ENCODE data around the gene ZGPAT. TPM values are rescaled to one million over a fixed set of nuclear protein-coding genes. Genes with fewer than 3 reads are reported as not detected.
A peak's percentile ranks its signal among the peaks of the same experiment; 100 is the strongest.
"Not testable (repeated sequence)": the region's sequence is repeated elsewhere in the genome, so short reads cannot be mapped to it uniquely, and the experiment has no call there.

The ZGPAT gene
- polyA plus RNA-seq = 59.4 TPM

- H3K4me1 Mint-ChIP-seq = peaks cover 21 to 31% (median 23%) of the 10 kb centered on the region in 3 donors
- peaks cover 7% of the 10 kb centered on the region for H3K36me3 Mint-ChIP-seq
Observed at GRCh38 chr20:63707558-63708300, at the start of gene ZGPAT, which contains the start of gene ARFRP1. Gene ZGPAT (plus strand): TSS chr20:63708039. CDS start chr20:63708581, 542 bp downstream. Gene ARFRP1 (minus strand): TSS chr20:63707976. CDS start chr20:63707091, 885 bp downstream.

GRCh38 chr20:63658749-63659187 is 49.1 kb upstream of the ZGPAT start:
- Mint-ChIP-seq H3K36me3 (peaks cover 3% of the 10 kb centered on the region), H3K27me3 (peaks cover 3% of the 10 kb centered on the region)

More at GRCh38 chr20:63707558-63708300, at the start of gene ZGPAT, which contains the start of gene ARFRP1:
- peak within 1 kb of the TSS; percentile 78 to 95 (median 92) for H3K27ac Mint-ChIP-seq
- H3K4me3 Mint-ChIP-seq = peak within 1 kb of the TSS; percentile 85 to 92 (median 90)
- H3K9me3 Mint-ChIP-seq = peaks cover 0 to 3% (median 1%) of the 10 kb centered on the region in 3 donors
- H3K27me3 Mint-ChIP-seq = no peaks in the 10 kb centered on the region

GRCh38 chr20:63659370-63659769 is 48.5 kb upstream of the ZGPAT start:
- Mint-ChIP-seq H3K36me3 (peaks cover 3% of the 10 kb centered on the region), H3K4me1 (peaks cover 5 to 15% (median 9%) of the 10 kb centered on the region in 3 donors), H3K4me3 (peak overlapping the region; percentile 95 to 98 (median 97)), H3K9me3 (no peaks in the 10 kb centered on the region), H3K27ac (peak overlapping the region in 1 of 3 donors; percentile 31), H3K27me3 (no peaks in the 10 kb centered on the region)

More at GRCh38 chr20:63658749-63659187, 49.1 kb upstream of the ZGPAT start:
- peak overlapping the region in 2 of 3 donors; percentile 93 to 97 for H3K27ac Mint-ChIP-seq
- no peaks in the 10 kb centered on the region for H3K9me3 Mint-ChIP-seq
- peaks cover 8 to 19% (median 9%) of the 10 kb centered on the region in 3 donors for H3K4me1 Mint-ChIP-seq
- peak overlapping the region; percentile 95 to 98 (median 97) for H3K4me3 Mint-ChIP-seq

- Mint-ChIP-seq H3K4me1 (peaks cover 5 to 15% (median 9%) of the 10 kb centered on the region in 3 donors), H3K4me3 (peak overlapping the region in 3 of 4 donors; percentile 52 to 97 (median 74))
- H3K27ac Mint-ChIP-seq, H3K9me3 Mint-ChIP-seq, H3K27me3 Mint-ChIP-seq, H3K36me3 Mint-ChIP-seq: not testable (repeated sequence)
Observed at GRCh38 chr20:63660174-63660573, 47.7 kb upstream of the ZGPAT start.

GRCh38 chr20:63660622-63661021 is 47.2 kb upstream of the ZGPAT start:
- H3K27ac Mint-ChIP-seq = no peak overlapping the region
- H3K27me3 Mint-ChIP-seq = no peaks in the 10 kb centered on the region
- H3K36me3 Mint-ChIP-seq = peaks cover 3% of the 10 kb centered on the region
- peak overlapping the region in 3 of 4 donors; percentile 33 to 54 (median 37) for H3K4me3 Mint-ChIP-seq
- H3K9me3 Mint-ChIP-seq = no peaks in the 10 kb centered on the region
- H3K4me1 Mint-ChIP-seq = peaks cover 5 to 15% (median 9%) of the 10 kb centered on the region in 3 donors

GRCh38 chr20:63661108-63661507 is 46.7 kb upstream of the ZGPAT start:
- no peaks in the 10 kb centered on the region for H3K27me3 Mint-ChIP-seq
- H3K9me3 Mint-ChIP-seq = no peaks in the 10 kb centered on the region
- no peak overlapping the region for H3K27ac Mint-ChIP-seq
- peaks cover 5 to 15% (median 9%) of the 10 kb centered on the region in 3 donors for H3K4me1 Mint-ChIP-seq
- H3K36me3 Mint-ChIP-seq = peaks cover 3% of the 10 kb centered on the region
- peak overlapping the region in 1 of 4 donors; percentile 54 for H3K4me3 Mint-ChIP-seq

GRCh38 chr20:63661959-63662812 is 45.7 kb upstream of the ZGPAT start:
- Mint-ChIP-seq H3K4me3 (peak overlapping the region in 1 of 4 donors; percentile 72), H3K27ac (peak overlapping the region in 1 of 3 donors; percentile 77), H3K9me3 (no peaks in the 10 kb centered on the region), H3K27me3 (no peaks in the 10 kb centered on the region), H3K36me3 (peaks cover 3% of the 10 kb centered on the region), H3K4me1 (peaks cover 5 to 15% (median 9%) of the 10 kb centered on the region in 3 donors)

- no peaks in the 10 kb centered on the region for H3K27me3 Mint-ChIP-seq
- no peak overlapping the region for H3K4me3 Mint-ChIP-seq
- H3K36me3 Mint-ChIP-seq = peaks cover 3% of the 10 kb centered on the region
- H3K4me1 Mint-ChIP-seq = peaks cover 5 to 14% (median 9%) of the 10 kb centered on the region in 3 donors
- H3K9me3 Mint-ChIP-seq = no peaks in the 10 kb centered on the region
- peak overlapping the region in 1 of 3 donors; percentile 77 for H3K27ac Mint-ChIP-seq
Observed at GRCh38 chr20:63662813-63663189, 45.0 kb upstream of the ZGPAT start.

GRCh38 chr20:63663332-63664066 is 44.3 kb upstream of the ZGPAT start:
- no peak overlapping the region for H3K27ac Mint-ChIP-seq
- peaks cover 2 to 10% (median 4%) of the 10 kb centered on the region in 3 donors for H3K4me1 Mint-ChIP-seq
- H3K9me3 Mint-ChIP-seq = no peaks in the 10 kb centered on the region
- peaks cover 5% of the 10 kb centered on the region for H3K36me3 Mint-ChIP-seq
- H3K4me3 Mint-ChIP-seq = no peak overlapping the region
- H3K27me3 Mint-ChIP-seq = no peaks in the 10 kb centered on the region

- peaks cover 4% of the 10 kb centered on the region for H3K36me3 Mint-ChIP-seq
- peaks cover 0 to 5% (median 3%) of the 10 kb centered on the region in 3 donors for H3K4me1 Mint-ChIP-seq
Observed at GRCh38 chr20:63664143-63664851, 43.5 kb upstream of the ZGPAT start.

GRCh38 chr20:63664861-63665594 is 42.8 kb upstream of the ZGPAT start:
- Mint-ChIP-seq H3K9me3 (no peaks in the 10 kb centered on the region), H3K27me3 (no peaks in the 10 kb centered on the region), H3K36me3 (peaks cover 4% of the 10 kb centered on the region), H3K4me1 (peaks cover 0 to 3% (median 0%) of the 10 kb centered on the region in 3 donors), H3K27ac (no peak overlapping the region), H3K4me3 (peak overlapping the region in 1 of 4 donors; percentile 52)

More at GRCh38 chr20:63664143-63664851, 43.5 kb upstream of the ZGPAT start:
- no peaks in the 10 kb centered on the region for H3K27me3 Mint-ChIP-seq
- H3K9me3 Mint-ChIP-seq = no peaks in the 10 kb centered on the region
- no peak overlapping the region for H3K27ac Mint-ChIP-seq
- no peak overlapping the region for H3K4me3 Mint-ChIP-seq

- H3K27ac Mint-ChIP-seq = no peak overlapping the region
Observed at GRCh38 chr20:63665708-63666107, 42.1 kb upstream of the ZGPAT start.

GRCh38 chr20:63667858-63668257 is 40.0 kb upstream of the ZGPAT start:
- H3K4me1 Mint-ChIP-seq = peaks cover 0 to 3% (median 0%) of the 10 kb centered on the region in 3 donors
- H3K27ac Mint-ChIP-seq = no peak overlapping the region
- H3K36me3 Mint-ChIP-seq = peaks cover 5% of the 10 kb centered on the region
- no peaks in the 10 kb centered on the region for H3K9me3 Mint-ChIP-seq
- H3K4me3 Mint-ChIP-seq = no peak overlapping the region
- H3K27me3 Mint-ChIP-seq = no peaks in the 10 kb centered on the region

More at GRCh38 chr20:63665708-63666107, 42.1 kb upstream of the ZGPAT start:
- Mint-ChIP-seq H3K9me3 (no peaks in the 10 kb centered on the region), H3K4me3 (no peak overlapping the region), H3K36me3 (peaks cover 4% of the 10 kb centered on the region), H3K27me3 (no peaks in the 10 kb centered on the region), H3K4me1 (peaks cover 0 to 3% (median 0%) of the 10 kb centered on the region in 3 donors)

Data from IgD-negative memory B cell (primary cell).